Memory B cell (primary cell): Measurements from ENCODE around the gene TBX6.
"Not testable (repeated sequence)": the region's sequence is repeated elsewhere in the genome, so short reads cannot be mapped to it uniquely, and the experiment has no call there.

Experiments used
- ATAC-seq: fragments of 150-1000 bp; cut with Tn5 transposase; 2 replicates; pipeline ENCODE4 v1.10.0; 2021; ENCODE audit warnings: low read depth, mild to moderate bottlenecking, moderate library complexity
- DNase-seq, 2 donors: peaks; one replicate each; pipeline ENCODE4 v3.0.0; 2022; ENCODE audit warnings: low spot score in 2 of 2
- H3K27ac Mint-ChIP-seq: one replicate; pipeline ENCODE4 v1.8.0; 2022; ENCODE audit warnings: mild to moderate bottlenecking, moderate library complexity, mixed read lengths
- H3K27me3 Mint-ChIP-seq: one replicate; pipeline ENCODE4 v1.8.0; 2022; ENCODE audit warnings: mixed read lengths
- H3K36me3 Mint-ChIP-seq: one replicate; pipeline ENCODE4 v1.8.0; 2022; ENCODE audit warnings: mild to moderate bottlenecking, mixed read lengths
- H3K4me1 Mint-ChIP-seq: one replicate; pipeline ENCODE4 v1.8.0; 2022; ENCODE audit warnings: mixed read lengths
- H3K4me3 Mint-ChIP-seq: one replicate; pipeline ENCODE4 v1.8.0; 2022; ENCODE audit warnings: mild to moderate bottlenecking, moderate library complexity, mixed read lengths
- H3K9me3 Mint-ChIP-seq: one replicate; pipeline ENCODE4 v1.8.0; 2022; ENCODE audit warnings: mixed read lengths

TBX6 gene

GRCh38 chr16:30119428-30119827 is 27.7 kb upstream of the TBX6 start:
- no peaks in the 10 kb centered on the region for H3K27me3 Mint-ChIP-seq
- ATAC-seq = no peak
- no peaks in the 10 kb centered on the region for H3K9me3 Mint-ChIP-seq
- peaks cover 20% of the 10 kb centered on the region for H3K4me1 Mint-ChIP-seq
- no peak overlapping the region for H3K27ac Mint-ChIP-seq
- no peak overlapping the region for H3K4me3 Mint-ChIP-seq
- DNase-seq = no peak
- H3K36me3 Mint-ChIP-seq = peaks cover 5% of the 10 kb centered on the region

GRCh38 chr16:30117768-30118167 is 26.0 kb upstream of the TBX6 start:
- H3K4me1 Mint-ChIP-seq = peaks cover 23% of the 10 kb centered on the region
- peaks cover 5% of the 10 kb centered on the region for H3K36me3 Mint-ChIP-seq
- no peak for DNase-seq
- no peaks in the 10 kb centered on the region for H3K27me3 Mint-ChIP-seq
- H3K4me3 Mint-ChIP-seq = no peak overlapping the region
- no peak overlapping the region for H3K27ac Mint-ChIP-seq
- H3K9me3 Mint-ChIP-seq = no peaks in the 10 kb centered on the region
- ATAC-seq = no peak

GRCh38 chr16:30116291-30117207 is 24.8 kb upstream of the TBX6 start:
- Mint-ChIP-seq H3K36me3 (peaks cover 5% of the 10 kb centered on the region), H3K9me3 (no peaks in the 10 kb centered on the region), H3K27me3 (no peaks in the 10 kb centered on the region), H3K27ac (no peak overlapping the region), H3K4me3 (no peak overlapping the region), H3K4me1 (peaks cover 18% of the 10 kb centered on the region)
- DNase-seq (no peak), ATAC-seq (no peak)

GRCh38 chr16:30115238-30115637 is 23.5 kb upstream of the TBX6 start:
- Mint-ChIP-seq H3K27ac (no peak overlapping the region), H3K4me1 (peaks cover 16% of the 10 kb centered on the region), H3K36me3 (peaks cover 10% of the 10 kb centered on the region), H3K27me3 (no peaks in the 10 kb centered on the region), H3K4me3 (no peak overlapping the region), H3K9me3 (no peaks in the 10 kb centered on the region)
- no peak for DNase-seq
- ATAC-seq = peak; percentile 39

- DNase-seq, ATAC-seq, H3K9me3 Mint-ChIP-seq, H3K4me3 Mint-ChIP-seq, H3K27me3 Mint-ChIP-seq, H3K27ac Mint-ChIP-seq: not testable (repeated sequence)
- peaks cover 10% of the 10 kb centered on the region for H3K36me3 Mint-ChIP-seq
- H3K4me1 Mint-ChIP-seq = peaks cover 12% of the 10 kb centered on the region
Observed at GRCh38 chr16:30114833-30115232, 23.1 kb upstream of the TBX6 start.

GRCh38 chr16:30114411-30114810 is 22.7 kb upstream of the TBX6 start:
- H3K9me3 Mint-ChIP-seq = no peaks in the 10 kb centered on the region
- DNase-seq (no peak), ATAC-seq (no peak)
- no peaks in the 10 kb centered on the region for H3K27me3 Mint-ChIP-seq
- H3K27ac Mint-ChIP-seq = no peak overlapping the region
- peaks cover 12% of the 10 kb centered on the region for H3K4me1 Mint-ChIP-seq
- no peak overlapping the region for H3K4me3 Mint-ChIP-seq
- peaks cover 9% of the 10 kb centered on the region for H3K36me3 Mint-ChIP-seq

- Mint-ChIP-seq H3K27me3 (no peaks in the 10 kb centered on the region), H3K27ac (no peak overlapping the region), H3K9me3 (no peaks in the 10 kb centered on the region), H3K4me1 (peaks cover 12% of the 10 kb centered on the region), H3K4me3 (no peak overlapping the region), H3K36me3 (peaks cover 8% of the 10 kb centered on the region)
- DNase-seq = no peak
- ATAC-seq = no peak
Observed at GRCh38 chr16:30113711-30114333, 22.1 kb upstream of the TBX6 start.

- Mint-ChIP-seq H3K27ac (no peak within 1 kb of the TSS), H3K27me3 (no peaks in the 10 kb centered on the region), H3K4me3 (no peak within 1 kb of the TSS), H3K4me1 (peaks cover 12% of the 10 kb centered on the region), H3K36me3 (peaks cover 7% of the 10 kb centered on the region), H3K9me3 (no peaks in the 10 kb centered on the region)
- DNase-seq = no peak
- ATAC-seq = no peak
Observed at GRCh38 chr16:30113031-30113710, 21.4 kb upstream of the TBX6 start, which contains the start of gene GDPD3. TSS of gene GDPD3 (minus strand) at chr16:30113537. CDS start at chr16:30113478, 59 bp downstream.

GRCh38 chr16:30112197-30113030 is 20.7 kb upstream of the TBX6 start:
- H3K9me3 Mint-ChIP-seq = no peaks in the 10 kb centered on the region
- peak; percentile 45 for ATAC-seq
- no peak overlapping the region for H3K4me3 Mint-ChIP-seq
- H3K36me3 Mint-ChIP-seq = peaks cover 7% of the 10 kb centered on the region
- H3K27me3 Mint-ChIP-seq = no peaks in the 10 kb centered on the region
- H3K4me1 Mint-ChIP-seq = peaks cover 12% of the 10 kb centered on the region
- H3K27ac Mint-ChIP-seq = no peak overlapping the region
- peak in 1 of 2 donors; percentile 26 for DNase-seq

GRCh38 chr16:30110661-30111060 is 18.9 kb upstream of the TBX6 start:
- Mint-ChIP-seq H3K9me3 (no peaks in the 10 kb centered on the region), H3K36me3 (peaks cover 12% of the 10 kb centered on the region), H3K4me3 (no peak overlapping the region), H3K27ac (no peak overlapping the region), H3K4me1 (peaks cover 12% of the 10 kb centered on the region), H3K27me3 (no peaks in the 10 kb centered on the region)
- ATAC-seq (no peak), DNase-seq (no peak)

GRCh38 chr16:30108059-30108850 is 16.5 kb upstream of the TBX6 start:
- Mint-ChIP-seq H3K27me3 (no peaks in the 10 kb centered on the region), H3K4me3 (no peak overlapping the region), H3K27ac (no peak overlapping the region), H3K9me3 (no peaks in the 10 kb centered on the region), H3K36me3 (peaks cover 25% of the 10 kb centered on the region), H3K4me1 (peaks cover 6% of the 10 kb centered on the region)
- ATAC-seq = no peak
- no peak for DNase-seq

GRCh38 chr16:30104492-30104891 is 12.8 kb upstream of the TBX6 start:
- ATAC-seq = no peak
- Mint-ChIP-seq H3K27me3 (no peaks in the 10 kb centered on the region), H3K4me1 (no peaks in the 10 kb centered on the region), H3K4me3 (no peak overlapping the region), H3K9me3 (no peaks in the 10 kb centered on the region), H3K36me3 (peaks cover 20% of the 10 kb centered on the region), H3K27ac (no peak overlapping the region)
- no peak for DNase-seq

GRCh38 chr16:30104090-30104489 is 12.4 kb upstream of the TBX6 start:
- H3K4me3 Mint-ChIP-seq = no peak overlapping the region
- no peaks in the 10 kb centered on the region for H3K4me1 Mint-ChIP-seq
- no peak for DNase-seq
- H3K36me3 Mint-ChIP-seq = peaks cover 20% of the 10 kb centered on the region
- H3K9me3 Mint-ChIP-seq = no peaks in the 10 kb centered on the region
- ATAC-seq = no peak
- H3K27me3 Mint-ChIP-seq = no peaks in the 10 kb centered on the region
- no peak overlapping the region for H3K27ac Mint-ChIP-seq
